HEK293T (cell line): Measurements from ENCODE around the gene ACTN4.

ENCODE experiments used
- ARNT ChIP-seq: fragments of 450-650 bp; IDR thresholded peaks from 2 replicates; pipeline ENCODE4 v1.6.1; 2017; ENCODE audit warnings: mild to moderate bottlenecking
- BHLHE40 ChIP-seq: fragments of 450-650 bp; IDR thresholded peaks from 2 replicates; pipeline ENCODE4 v1.6.1; 2016; ENCODE audit warnings: mild to moderate bottlenecking, moderate library complexity, borderline replicate concordance
- CTBP1 ChIP-seq: fragments of 450-650 bp; IDR thresholded peaks from 2 replicates; pipeline ENCODE4 v1.6.1; 2016; ENCODE audit warnings: borderline replicate concordance
- ELF4 ChIP-seq: fragments of 450-650 bp; IDR thresholded peaks from 2 replicates; pipeline ENCODE4 v1.6.1; 2017; ENCODE audit warnings: antibody characterized with exemption
- FOXA1 ChIP-seq: fragments of 450-650 bp; IDR thresholded peaks from 2 replicates; pipeline ENCODE4 v1.6.1; 2016; ENCODE audit warnings: mild to moderate bottlenecking
- FOXK2 ChIP-seq: fragments of 450-650 bp; IDR thresholded peaks from 2 replicates; pipeline ENCODE4 v1.6.1; 2016; ENCODE audit warnings: mild to moderate bottlenecking
- FOXM1 ChIP-seq: fragments of 450-650 bp; IDR thresholded peaks from 2 replicates; pipeline ENCODE4 v1.6.1; 2017; ENCODE audit warnings: mild to moderate bottlenecking, borderline replicate concordance
- NFRKB ChIP-seq: fragments of 450-650 bp; IDR thresholded peaks from 2 replicates; pipeline ENCODE4 v1.6.1; 2016; ENCODE audit warnings: mild to moderate bottlenecking, moderate library complexity
- PKNOX1 ChIP-seq: fragments of 450-650 bp; IDR thresholded peaks from 2 replicates; pipeline ENCODE4 v1.6.1; 2016
- SP1 ChIP-seq: fragments of 450-650 bp; IDR thresholded peaks from 2 replicates; pipeline ENCODE4 v1.6.1; 2017
- SUZ12 ChIP-seq: fragments of 450-650 bp; IDR thresholded peaks from 2 replicates; pipeline ENCODE4 v1.6.1; 2016; ENCODE audit warnings: mild to moderate bottlenecking
- TARDBP ChIP-seq: fragments of 450-650 bp; IDR thresholded peaks from 2 replicates; pipeline ENCODE4 v1.6.1; 2016
- ZNF384 ChIP-seq: fragments of 450-650 bp; IDR thresholded peaks from 2 replicates; pipeline ENCODE4 v1.6.1; 2016

GRCh38 chr19:38722947-38723605, 75.6 kb downstream of the ACTN4 start:
- no peak for TF ChIP-seq SP1
- TF ChIP-seq ARNT = no peak
- TF ChIP-seq FOXK2 = no peak
- TF ChIP-seq FOXM1 = no peak
- no peak for TF ChIP-seq BHLHE40
- TF ChIP-seq PKNOX1 = no peak
- no peak for TF ChIP-seq FOXA1
- no peak for TF ChIP-seq ELF4
- no peak for TF ChIP-seq ZNF384
- TF ChIP-seq SUZ12 = no peak
- no peak for TF ChIP-seq TARDBP
- TF ChIP-seq NFRKB = no peak
- no peak for TF ChIP-seq CTBP1
